NK-92 treated with Interleukin-12 subunit alpha and Interleukin-12 subunit beta, amount 100 ng/mL, for 24 hours (cell line): ENCODE data around the gene MLC1.
A peak's percentile ranks its signal among the peaks of the same experiment; 100 is the strongest.

Experiments
- DNase-seq: peaks from one replicate; lab custom pipeline; 2025; lab: John Stamatoyannopoulos, UW

The MLC1 gene

DNA sequence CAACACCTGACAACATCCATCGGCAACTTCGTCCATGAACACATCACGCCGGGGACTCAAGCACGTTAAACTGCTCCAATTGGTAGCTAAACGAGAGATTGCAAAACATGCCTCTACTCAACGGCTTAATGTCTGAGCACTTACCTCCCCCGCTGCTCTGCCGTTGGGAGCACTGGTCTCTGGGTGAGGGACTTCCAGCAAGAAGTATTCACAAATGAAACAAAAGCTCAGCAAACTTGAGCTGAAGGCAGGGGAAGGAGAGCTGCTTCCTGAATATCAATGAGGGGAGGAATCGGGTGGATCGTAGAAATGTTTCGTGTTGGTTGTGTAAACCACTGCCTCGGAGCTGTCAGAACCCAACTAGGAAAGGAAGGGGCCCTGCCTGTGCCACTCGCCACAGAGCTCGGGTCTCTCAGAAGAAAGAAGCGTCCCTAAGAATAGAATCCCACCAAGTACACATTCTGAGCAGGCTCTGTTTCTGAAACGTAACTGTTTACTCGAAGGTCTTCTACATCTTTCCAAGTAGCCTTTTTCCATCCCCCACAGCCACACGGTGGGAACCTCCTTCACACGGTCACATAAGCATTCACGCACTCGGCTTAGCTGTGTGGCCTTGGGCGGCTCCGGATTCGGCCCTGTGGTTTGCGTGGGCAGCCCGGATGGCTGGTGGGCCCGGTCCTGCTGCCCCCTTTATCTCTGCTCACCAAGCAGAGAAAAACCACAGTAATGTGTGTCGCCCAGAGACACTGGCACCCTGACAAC lies at the start of gene MLC1:
MLC1 (minus strand) TSS at position 216 of the 762 bp plus-strand sequence. CDS start 524 bp downstream, outside the sequence.
- peak; percentile 26 for DNase-seq

DNA sequence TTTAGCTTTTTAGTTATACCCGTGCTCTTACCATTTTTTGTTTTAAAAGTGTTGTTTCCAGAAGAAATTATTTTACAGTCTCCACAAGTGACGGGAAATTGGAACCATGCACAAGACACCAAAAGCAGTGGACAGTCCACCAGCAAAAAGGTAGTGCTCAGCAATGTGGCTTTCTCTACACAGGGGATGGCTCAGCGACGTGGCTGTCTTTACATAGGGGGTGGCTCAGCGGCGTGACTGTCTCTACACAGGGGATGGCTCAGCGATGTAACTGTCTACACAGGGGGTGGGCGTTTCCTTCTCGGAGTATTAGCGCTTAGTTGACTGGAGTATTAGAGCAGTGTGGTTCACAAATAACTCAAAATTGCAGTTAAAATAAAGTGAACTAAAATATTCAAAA lies 49.3 kb upstream of the MLC1 start:
- DNase-seq: no peak

DNA sequence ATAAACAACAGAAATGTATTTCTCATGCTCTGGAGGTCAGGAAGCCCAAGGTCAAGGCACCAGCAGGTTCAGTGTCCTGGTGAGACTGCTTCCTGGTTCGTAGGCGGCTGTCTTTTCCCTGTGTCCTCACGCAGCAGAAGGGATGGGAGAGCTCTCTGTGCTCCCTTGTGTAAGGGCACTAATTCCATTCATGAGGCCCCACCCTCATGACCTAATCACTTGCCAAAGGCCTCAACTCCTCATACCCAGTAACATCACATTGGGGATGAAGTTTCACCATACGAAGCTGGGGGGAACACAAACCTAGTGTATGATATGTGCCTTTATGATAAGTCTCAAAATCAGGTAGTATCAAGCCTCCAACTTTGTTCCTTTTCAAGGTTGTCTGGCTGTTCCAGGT lies 46.7 kb upstream of the MLC1 start:
- DNase-seq: no peak

DNA sequence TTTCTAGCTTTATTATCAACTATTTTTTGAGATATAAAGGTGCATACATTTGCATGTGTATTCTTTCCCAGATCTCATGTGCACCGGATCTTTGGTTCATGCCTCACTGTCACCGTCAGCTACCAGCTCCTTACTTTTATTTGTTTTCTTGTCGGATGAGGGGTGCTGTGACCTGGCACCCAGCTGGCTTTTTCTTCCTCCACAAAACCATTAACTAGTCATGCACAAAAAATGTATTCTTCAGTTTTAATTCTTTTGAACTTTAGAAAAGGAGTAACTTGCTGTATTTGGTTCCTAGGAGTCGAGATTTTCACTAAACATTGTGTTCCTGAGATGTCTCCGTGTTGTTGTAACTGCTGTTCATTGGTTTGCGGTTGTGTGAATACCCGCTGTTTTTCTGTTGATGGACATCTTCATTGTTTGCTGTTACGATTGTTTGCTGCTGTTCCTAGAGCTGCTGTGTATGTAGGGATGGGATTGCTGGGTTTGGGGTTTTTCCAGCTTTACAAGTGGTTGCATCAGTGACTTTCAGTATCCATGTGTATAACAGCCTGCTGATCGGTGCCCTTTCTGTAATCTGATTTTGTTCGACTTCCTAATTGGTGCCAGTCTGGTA lies 44.0 kb upstream of the MLC1 start:
- DNase-seq: no peak

DNA sequence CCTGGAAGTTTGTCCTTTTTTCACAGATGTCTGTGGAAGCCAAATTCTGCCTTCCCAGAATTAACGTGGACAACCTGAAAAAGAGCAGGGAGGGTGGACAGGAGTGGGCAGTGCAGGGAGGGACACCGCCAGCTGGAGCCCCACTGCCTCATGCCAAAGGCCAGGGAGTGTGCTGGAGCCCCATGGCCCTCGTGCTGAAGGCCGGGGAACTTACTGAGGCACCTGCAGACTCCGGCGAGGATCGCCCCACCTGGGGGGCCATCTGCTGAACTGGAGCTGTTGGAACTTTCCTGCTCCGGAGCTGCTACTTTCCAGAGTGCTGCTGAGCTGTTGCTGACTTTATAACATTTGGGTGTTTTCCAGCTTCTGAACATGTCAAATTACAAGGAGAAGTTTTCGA lies 39.8 kb upstream of the MLC1 start:
- no peak for DNase-seq

DNA sequence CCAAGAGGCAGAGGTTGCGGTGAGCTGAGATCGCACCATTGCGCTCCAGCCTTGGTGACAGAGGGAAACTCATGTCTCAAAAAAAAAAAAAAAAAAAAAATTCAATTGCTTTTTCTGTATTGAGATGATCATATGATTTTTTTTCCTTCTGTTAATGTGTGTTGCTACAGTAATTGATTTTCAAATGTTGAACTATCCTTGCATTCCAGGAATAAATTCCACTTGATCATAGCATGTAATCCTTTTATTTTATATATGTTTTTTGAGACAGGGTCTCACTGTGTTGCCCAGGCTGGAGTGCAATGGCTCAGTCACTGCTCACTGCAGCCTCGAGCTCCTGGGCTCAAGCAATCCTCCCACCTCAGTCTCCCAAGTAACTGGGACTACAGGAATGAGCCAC lies 37.9 kb upstream of the MLC1 start:
- DNase-seq: no peak

DNA sequence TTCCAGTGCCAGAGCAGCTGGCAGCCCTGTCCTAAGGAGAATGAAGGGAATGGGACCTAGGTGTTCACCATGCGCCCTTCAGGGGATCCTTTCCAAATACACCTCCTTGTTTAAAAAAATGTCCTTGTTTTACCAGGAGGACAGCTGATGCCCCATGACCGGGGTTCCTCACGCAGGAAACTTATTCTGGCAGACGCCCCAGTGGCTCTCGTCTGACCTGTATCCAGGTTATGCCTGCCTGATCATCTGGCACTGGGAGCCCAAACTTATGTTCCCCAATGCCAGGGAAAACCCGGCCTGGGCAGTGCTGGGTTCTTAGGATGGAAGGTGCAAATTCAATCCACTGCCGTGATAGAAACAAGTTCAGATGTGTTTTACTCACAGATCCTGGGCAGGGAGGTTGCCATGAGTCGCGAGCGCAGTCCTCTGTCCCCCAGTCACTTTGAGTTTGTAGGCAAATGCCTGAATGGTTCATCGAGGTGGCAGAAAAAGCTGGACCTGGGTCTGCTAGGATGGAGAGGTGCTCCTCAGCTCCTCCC lies 36.0 kb upstream of the MLC1 start:
- no peak for DNase-seq

DNA sequence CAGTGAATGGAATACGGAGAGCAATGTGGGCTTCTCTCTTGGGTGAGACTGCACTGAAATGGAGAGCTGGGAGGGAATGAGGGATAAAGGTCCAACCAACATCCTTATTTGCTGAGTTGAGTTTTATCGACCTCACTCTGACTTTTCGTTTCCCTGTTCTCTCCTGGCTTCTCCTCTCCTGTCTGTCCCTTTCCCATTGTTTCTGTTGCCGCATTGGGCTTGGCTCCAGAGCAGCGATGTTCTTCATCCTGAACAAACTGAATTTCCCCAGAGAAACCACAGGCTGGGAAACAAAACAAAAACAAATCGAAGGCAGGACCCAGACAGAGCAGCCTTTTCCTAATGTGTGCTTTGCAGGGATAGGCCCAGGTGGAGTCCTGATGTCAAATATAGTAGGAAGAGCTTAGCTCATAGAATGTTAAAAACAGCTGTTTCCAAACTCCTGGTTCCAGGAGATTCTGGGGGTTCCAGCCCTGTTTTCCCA lies 34.6 kb upstream of the MLC1 start:
- no peak for DNase-seq

DNA sequence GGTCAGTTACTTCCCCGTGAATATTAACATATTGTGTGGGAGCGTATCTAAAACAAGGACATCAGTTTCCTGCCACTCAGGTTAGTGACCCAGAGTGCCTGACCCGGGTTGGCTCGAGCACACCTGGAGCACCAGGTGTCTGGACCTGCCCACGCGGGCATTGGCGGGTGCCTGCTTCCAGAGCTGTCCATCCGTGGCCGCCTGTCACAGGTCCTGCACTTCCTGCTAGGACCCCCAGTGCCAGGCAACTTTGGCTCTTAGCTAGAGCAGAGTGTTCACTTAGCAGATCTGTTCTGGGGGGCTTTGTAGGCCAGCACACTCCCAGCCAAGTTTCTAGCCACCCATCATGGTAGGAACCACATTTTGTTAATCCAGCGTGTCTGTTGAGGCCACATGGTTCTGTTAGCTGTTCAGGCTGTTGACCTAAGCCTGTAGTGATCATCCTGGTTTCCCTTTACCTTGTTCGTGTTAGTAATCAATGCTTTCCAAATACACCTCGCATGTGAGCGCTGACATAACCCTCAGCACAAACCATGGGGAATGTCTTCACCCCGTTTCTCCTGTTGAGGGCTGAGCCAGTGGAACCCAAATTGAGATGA lies 34.0 kb upstream of the MLC1 start:
- no peak for DNase-seq

DNA sequence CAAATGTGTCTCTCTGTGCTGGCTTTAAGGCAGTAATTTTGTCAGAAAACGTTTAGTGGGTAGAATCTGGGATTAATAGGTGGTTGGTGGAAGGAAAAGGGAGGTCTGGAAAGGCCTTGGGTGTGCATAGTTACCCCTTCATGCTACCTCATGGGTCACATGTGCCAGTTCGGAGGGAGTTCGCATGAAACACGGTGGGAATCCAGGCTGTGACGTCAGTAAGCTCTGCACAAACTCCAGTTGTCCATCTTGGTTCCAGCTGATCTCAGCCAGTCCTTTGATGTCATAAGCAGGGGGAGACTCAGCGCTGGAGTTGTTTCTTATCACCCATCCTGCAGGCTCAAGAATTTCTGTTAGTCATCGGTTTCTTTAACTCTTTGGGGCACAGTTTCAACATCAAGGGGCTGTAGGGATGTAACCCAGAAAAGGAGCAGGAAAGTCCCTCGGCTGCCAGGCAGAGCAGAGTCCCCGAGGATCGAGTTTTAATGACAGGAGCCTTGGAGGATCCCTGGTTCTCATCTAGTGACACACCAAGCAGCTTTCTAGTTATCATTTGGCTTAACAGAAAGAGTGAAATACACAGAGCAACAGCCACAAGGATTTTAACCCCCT lies 33.4 kb upstream of the MLC1 start:
- DNase-seq: no peak

DNA sequence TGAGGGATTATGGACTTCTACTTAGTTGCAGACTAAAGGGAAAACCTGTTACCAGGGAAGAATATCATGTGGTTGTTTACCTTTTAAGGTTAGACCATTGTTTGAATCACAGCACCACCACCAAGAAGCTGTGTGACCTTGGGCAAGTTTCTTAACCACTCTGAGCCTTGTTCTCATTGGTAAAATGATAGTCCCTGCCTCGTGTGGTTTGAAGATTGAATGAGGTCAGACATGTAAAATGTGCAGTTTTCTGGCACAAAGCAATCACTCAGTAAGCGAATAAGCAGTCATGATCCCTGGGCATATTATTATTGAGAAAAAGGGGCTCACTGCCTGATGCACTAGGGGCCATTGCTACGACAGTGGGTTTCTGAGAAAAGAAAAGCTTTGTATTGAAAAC lies 32.9 kb upstream of the MLC1 start:
- DNase-seq: no peak

DNA sequence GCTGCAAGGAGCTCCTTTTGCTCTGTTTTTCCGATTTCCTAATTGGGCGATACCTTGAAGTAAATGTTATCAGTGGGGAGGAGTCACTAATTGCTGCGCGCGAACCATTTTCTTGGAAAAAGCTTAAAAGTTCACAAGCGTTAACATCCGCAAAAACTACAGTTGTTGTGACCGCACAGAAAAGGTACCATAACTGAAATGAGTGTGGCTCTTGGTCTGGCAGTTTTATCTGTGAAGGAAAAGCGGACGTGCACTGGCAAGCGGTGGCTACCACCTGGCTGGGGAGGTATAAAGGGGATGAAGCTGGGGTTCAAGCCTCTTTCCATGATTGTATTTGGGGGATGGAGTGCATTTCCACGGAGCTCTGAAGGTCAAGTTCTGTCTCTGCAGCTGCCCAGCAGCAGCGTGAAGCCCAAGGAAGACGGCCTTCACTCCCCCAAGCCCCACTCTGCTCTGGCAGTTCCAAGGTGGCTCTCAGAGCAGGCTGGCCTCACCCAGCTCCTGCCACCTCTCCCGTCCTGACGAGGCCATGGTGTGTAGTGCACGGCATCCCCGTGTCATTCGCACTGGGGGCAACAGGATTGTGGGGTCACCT lies 32.0 kb upstream of the MLC1 start:
- DNase-seq: no peak

DNA sequence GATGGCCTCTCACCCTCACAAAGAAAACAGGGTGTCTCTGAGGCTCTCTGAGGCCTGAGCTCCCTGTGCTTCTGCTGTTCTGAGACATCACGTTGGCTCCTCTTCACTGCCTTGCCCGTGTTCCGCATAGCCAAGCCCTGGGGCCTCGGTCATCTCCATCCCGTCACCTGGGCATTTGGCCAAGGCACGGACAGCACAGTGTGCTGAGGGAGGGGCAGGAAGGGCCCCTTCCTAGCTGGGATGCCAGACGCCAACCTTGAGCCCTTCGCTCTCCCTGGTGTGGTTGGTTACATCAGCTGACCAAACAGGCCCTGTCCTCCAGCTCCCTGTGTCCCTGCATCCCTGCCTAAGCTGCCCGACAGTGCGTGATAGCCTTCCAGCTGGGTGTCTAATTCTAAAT lies 30.5 kb upstream of the MLC1 start:
- no peak for DNase-seq

DNA sequence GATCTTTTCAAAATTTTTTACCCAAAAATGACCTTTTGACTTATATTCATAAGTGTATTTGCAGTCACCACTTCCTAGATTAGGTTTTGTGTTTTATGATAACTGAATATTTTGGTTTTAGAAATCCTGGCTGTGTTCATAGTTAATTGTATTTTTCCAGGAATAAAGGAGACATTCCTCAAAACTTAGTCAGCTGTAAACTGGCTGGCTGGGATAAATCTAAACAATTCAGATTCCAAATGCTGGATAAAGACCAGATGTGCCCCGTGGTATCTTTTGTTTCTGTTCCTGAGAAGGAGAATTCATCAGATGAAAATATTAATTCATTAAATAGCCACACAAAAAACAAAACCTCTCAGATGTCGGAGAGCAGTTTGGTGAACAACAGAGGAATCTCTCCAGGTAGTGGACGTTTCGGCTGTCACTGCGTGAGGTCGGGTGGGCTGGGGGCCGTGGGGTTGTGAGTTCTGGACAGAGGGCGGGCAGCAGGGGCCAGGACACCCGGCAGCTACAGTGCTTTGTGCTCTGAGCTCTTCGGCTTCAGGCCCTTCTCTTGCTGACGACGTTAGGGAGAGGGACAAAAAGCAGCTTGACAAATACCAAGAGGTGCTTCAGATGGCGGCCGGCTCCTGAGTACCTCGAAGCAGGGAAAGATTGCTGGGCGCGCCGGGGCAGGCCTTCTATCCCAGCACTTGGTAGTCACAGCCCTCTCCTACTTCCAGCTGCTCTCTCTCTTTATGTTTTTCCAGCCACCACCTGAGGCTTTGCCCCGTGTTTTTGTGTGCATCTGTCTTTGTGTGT lies 29.2 kb upstream of the MLC1 start:
- DNase-seq: no peak

DNA sequence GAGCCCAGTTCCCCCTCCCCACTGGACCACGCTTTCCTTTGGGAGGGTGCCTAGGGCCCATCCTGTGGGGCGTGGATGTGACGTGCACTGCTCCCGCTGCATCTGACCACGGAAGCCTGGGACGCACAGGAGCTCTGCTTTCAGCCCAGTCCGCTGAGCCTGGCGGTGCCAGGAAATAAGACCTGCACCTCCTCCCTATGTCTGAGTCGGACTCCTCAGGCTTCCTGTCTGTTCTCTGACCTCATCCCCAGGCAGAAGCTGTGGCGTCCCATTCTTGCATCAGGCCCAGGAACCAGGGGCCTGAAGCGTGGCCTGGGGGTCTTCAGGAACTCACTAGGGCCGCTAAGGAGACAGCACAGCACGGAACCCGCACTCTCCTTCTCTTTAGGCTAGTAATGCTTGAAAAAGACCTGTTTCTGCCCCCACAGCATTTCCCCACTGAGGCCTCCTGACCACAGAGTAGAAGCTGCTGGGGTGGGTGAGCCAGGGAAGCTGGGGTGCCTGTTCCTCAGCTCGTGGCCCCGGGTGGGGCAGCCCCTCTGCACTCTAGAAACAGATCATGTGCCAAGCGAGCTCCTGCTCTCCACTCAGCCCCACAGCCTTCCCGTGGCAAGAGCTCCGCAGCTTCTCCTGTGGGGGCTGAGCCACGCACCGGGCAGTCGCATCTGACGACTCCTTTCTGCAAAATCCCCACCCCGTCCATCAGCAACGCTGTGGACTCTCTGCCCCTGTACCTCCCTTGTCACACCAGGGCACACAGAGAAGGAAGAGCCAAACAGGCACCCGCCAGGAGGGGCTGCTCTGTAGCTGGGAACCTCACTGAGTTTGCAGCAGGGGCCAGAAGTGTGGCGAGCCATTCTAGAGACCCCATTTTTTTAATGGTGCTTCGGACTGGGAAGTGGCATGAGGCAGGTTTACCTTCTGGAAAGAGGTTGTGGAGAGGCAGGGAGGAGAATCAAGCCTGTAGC lies 27.2 kb upstream of the MLC1 start:
- DNase-seq: no peak

DNA sequence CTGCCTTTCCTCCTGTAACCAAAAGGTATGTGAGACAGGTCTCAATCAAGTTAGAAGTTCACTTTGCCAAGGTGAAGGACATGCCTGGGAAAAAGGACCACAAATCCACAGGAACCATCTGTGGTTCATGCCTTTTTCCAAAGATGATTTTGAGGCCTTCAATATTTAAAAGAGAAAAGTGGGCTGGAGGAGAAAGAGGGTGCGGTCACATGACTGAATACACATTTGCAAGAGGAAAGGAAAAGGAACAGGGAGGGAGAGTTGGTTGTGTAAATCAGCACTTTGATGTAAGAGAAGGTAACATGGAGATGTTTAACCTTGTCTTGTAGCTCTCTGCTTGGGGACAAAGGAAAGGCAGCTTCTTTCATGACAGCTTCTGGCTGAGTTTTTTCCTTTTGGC lies 25.8 kb upstream of the MLC1 start:
- DNase-seq: no peak

DNA sequence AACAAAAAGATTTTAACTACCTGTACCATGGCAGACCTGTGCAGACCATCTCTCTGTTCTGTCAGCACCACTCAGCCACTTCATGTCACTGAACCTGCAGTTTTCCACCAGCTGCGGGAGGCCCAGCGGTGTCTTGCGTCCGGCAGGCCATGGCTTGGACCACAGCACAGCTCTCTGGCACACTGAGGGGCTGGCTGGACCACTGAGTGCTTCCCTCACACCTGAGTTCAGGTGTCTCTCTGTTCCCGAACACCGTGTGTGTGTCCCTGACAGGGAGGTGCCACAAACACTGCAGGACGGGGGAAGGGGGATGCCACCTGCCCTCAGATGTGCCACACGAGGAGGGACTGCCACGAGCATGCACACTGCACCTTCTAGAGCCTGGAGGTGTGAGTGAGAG lies 22.3 kb upstream of the MLC1 start:
- DNase-seq: no peak

DNA sequence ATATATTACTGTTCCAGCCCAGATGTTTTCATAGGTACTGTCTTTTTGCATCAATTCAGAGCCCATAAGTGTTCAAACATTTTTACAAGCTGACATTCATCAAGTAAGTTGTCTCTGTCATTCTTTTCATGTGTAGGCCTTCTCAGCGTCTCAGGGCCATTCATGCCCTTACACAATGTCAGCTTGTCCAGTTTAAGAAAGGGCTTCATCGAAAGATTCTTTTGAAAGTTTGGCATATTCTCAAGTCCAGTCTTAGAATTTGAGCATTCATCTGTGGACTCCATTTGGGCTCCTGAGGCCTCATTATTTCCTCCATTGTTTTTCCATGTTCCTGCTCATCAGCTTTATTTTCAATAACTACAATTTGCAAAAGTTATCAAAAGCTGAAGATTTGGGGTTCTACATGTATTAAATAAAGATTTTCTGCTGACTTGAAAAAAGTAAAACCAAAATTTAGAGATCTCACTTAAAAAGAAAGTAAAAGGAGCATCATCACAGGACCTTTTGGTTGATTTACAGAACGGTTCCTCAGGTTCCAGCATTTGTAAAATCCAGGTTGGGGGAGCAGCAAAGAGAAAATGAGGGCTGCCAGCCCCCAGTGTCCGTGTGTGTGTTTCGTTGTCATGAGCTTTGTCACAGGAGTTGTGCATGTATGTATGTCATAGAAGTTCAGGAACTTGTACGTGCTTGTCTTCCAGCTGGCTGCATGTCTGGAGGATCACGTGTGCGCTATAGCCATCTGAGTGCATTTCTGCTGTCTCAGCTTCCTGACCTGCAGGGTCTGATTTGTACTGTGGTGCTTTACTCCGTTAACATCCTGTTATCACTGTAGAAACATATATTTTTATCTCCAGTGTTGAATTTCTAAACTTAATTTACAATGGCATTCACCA lies 20.2 kb upstream of the MLC1 start:
- no peak for DNase-seq

DNA sequence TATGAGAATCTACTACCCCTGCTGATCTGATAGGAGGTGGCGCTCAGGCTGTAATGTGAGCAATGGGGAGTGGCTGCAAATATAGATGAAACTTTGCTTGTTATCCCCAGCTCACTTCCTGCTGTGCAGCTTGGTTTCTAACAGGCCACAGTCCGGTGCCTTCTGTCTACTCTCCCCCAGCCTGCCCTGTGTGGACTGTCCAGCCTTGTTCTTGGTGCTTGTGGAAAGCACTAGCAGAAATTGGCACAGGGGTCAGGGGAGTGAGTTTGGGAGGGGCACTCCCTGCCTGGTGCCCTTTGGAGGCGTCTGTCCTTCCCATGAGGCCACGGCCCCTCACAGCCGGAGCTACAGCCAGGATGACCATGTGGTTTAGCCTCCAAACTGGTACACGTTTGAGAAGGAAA lies 18.9 kb upstream of the MLC1 start:
- no peak for DNase-seq
